ENCODE measurements around the gene OTX1. TPM values are rescaled to one million over a fixed set of nuclear protein-coding genes. Genes with fewer than 3 reads are reported as not detected.

Gene OTX1
- total RNA-seq, 1 donor from 2014 or later = 12.4 TPM

DNA sequence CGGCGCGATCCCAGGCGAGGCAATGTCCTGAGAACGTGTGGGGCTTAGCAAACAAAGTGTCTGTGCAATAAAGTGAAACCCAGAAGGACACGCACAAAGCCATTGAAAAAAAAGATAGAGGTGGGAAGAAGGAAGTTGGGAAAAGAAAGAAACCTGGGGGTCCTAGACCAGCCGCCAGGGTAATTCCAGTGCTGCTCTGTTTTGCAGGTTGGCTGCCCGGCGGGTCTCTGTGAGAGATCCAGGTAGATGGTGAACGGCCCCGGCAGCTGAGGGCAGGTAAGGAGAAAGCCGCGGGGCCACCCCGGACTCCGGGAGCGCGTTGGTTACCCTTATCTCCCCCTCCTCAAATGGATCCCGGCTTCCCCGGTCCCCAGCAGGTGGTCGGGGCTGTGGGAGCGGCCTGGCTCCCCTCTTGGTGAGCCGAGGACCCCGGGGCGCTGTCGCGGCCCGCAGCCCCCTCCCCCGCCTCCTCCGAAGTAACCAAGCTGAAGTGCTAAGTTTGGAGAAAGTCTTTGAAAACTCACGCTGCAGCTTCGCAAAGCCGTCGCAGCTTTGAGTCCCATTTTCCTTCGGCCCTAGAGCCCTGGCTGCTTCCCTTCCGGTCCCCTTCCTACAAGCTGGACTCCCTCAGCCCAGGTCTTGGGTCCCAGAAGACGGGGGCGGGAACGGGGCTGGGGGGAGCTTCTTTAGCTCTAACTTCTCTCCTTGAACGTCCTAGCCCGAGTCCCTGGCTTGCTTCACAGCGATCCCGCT is 588 bp downstream of the OTX1 start:
- TF ChIP-seq, protein P1, sequence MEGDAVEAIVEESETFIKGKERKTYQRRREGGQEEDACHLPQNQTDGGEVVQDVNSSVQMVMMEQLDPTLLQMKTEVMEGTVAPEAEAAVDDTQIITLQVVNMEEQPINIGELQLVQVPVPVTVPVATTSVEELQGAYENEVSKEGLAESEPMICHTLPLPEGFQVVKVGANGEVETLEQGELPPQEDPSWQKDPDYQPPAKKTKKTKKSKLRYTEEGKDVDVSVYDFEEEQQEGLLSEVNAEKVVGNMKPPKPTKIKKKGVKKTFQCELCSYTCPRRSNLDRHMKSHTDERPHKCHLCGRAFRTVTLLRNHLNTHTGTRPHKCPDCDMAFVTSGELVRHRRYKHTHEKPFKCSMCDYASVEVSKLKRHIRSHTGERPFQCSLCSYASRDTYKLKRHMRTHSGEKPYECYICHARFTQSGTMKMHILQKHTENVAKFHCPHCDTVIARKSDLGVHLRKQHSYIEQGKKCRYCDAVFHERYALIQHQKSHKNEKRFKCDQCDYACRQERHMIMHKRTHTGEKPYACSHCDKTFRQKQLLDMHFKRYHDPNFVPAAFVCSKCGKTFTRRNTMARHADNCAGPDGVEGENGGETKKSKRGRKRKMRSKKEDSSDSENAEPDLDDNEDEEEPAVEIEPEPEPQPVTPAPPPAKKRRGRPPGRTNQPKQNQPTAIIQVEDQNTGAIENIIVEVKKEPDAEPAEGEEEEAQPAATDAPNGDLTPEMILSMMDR (conservative IDR thresholded peaks at IDR 0.05) = peak; percentile 27
- Mint-ChIP-seq H3K4me3 (peak overlapping the region; percentile 84), H3K4me1 (peaks cover 56% of the 10 kb centered on the region), H3K36me3 (ENCODE audit: low read depth) (peaks cover 11% of the 10 kb centered on the region), H3K9me3 (no peaks in the 10 kb centered on the region), H3K27me3 (ENCODE audit: low read depth) (peaks cover 96% of the 10 kb centered on the region), H3K27ac (ENCODE audit: unreplicated experiment) (no peak overlapping the region)
- no peak for DNase-seq (ENCODE audit: low read depth, low spot score)

DNA sequence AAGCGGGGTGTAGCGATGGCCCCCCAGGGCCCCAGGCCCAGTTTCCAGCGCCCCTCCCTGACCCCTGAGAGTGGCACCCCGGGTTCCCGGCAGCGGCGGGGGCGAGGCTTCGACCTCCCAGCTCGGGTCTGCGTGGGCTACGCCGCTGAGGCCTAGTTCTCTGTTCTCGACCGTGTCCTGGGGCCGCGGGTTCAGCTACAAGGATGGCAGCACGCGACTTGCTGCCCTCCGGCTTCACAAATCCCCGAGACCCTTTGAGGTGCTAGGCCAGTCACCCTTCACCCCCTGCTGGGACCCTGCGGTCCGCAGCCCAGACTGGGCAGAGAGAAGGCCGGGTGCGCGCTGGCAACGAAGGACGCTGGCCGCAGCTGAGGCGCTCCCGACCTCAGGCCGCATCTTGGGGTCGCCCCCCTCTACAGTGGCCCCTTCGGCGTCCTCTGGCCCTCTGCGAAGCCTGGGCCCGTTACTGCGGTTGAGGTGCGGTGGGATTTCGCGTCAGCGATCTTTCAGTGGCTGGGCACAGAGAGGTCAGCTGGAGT is 1.2 kb downstream of the OTX1 start:
- TF ChIP-seq, protein P1 (conservative IDR thresholded peaks at IDR 0.05) = no peak
- Mint-ChIP-seq H3K4me3 (peak overlapping the region; percentile 85), H3K4me1 (peaks cover 57% of the 10 kb centered on the region), H3K36me3 (ENCODE audit: low read depth) (peaks cover 13% of the 10 kb centered on the region), H3K27ac (ENCODE audit: unreplicated experiment) (no peak overlapping the region), H3K9me3 (no peaks in the 10 kb centered on the region), H3K27me3 (ENCODE audit: low read depth) (peaks cover 96% of the 10 kb centered on the region)
- no peak for DNase-seq (ENCODE audit: low read depth, low spot score)

DNA sequence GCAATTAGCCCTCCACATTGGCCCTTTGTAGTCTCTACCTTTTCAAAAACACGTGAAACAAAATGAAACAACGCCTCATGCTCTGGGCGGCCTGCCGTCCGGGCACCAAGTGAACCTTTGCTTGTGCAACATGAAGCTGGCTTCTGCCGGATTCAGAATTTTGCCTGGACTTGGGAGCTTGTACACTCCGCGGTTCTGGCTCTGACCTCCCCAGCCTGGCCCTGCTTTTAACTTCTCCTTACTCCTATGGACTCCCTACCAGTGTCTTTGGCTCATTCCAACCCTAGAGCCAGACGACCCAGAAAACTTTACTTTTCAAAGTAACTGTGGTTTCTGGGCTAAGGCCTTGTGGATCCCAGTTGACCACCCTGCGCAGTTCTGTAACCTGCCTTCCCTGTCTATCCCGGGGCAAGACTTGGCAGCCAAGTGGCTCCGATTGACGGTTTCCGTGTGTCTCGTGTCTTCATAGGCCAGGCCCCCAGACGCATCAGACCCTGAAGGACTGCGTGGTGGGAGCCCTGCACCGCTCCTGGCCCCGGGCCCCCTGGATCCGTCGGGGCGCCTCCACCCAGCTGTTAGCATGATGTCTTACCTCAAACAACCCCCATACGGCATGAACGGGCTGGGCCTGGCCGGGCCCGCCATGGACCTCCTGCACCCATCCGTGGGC is 1.9 kb downstream of the OTX1 start:
- Mint-ChIP-seq H3K27ac (ENCODE audit: unreplicated experiment) (no peak overlapping the region), H3K36me3 (ENCODE audit: low read depth) (peaks cover 14% of the 10 kb centered on the region), H3K27me3 (ENCODE audit: low read depth) (peaks cover 96% of the 10 kb centered on the region), H3K9me3 (no peaks in the 10 kb centered on the region), H3K4me1 (peaks cover 59% of the 10 kb centered on the region), H3K4me3 (peak overlapping the region; percentile 85)
- no peak for DNase-seq (ENCODE audit: low read depth, low spot score)
- TF ChIP-seq, protein P1 (conservative IDR thresholded peaks at IDR 0.05) = no peak

DNA sequence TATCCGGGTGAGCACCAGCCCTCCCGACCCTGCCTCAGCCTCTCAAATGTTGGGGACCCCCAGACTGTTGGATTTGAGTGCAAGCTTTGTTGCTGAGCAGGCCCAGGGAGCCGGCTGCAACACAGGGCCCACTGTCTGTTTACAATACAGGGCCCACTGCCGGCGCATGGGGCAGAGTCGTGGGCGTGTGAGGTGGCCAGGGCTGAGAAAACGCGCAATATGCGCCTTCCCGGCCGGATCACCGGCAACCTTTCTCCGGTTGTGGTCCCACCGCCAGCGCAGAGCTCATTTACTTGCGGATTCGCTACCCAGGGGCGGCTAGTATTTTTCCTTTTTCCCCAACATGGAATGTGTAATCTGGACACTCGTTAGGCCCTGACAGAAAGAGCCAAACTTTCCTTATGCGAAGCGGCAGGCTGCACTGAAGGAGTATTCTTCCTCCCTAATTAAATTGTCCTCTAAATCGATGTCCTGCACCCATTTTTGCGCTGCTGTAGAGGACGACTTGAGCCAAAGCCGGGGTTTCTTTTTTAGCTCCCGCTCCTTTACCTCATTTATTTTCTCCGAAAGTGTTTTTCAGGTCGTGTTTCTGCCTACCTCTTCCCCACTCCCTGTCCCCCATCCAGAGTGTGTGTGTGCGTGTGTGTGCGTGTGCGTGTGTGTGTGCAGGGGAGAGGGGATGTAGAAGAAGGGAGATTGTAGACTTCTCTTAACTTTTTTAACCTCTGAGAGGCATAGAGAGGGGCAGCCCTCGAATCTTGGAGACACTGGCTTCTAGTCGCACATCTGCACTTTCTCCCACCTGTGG is 2.7 kb downstream of the OTX1 start:
- peaks cover 61% of the 10 kb centered on the region for H3K4me1 Mint-ChIP-seq
- H3K36me3 Mint-ChIP-seq (ENCODE audit: low read depth) = peaks cover 20% of the 10 kb centered on the region
- peaks cover 96% of the 10 kb centered on the region for H3K27me3 Mint-ChIP-seq (ENCODE audit: low read depth)
- DNase-seq (ENCODE audit: low read depth, low spot score) = no peak
- TF ChIP-seq, protein P1 (conservative IDR thresholded peaks at IDR 0.05) = no peak
- H3K27ac Mint-ChIP-seq (ENCODE audit: unreplicated experiment) = no peak overlapping the region
- no peaks in the 10 kb centered on the region for H3K9me3 Mint-ChIP-seq
- peak overlapping the region; percentile 85 for H3K4me3 Mint-ChIP-seq

DNA sequence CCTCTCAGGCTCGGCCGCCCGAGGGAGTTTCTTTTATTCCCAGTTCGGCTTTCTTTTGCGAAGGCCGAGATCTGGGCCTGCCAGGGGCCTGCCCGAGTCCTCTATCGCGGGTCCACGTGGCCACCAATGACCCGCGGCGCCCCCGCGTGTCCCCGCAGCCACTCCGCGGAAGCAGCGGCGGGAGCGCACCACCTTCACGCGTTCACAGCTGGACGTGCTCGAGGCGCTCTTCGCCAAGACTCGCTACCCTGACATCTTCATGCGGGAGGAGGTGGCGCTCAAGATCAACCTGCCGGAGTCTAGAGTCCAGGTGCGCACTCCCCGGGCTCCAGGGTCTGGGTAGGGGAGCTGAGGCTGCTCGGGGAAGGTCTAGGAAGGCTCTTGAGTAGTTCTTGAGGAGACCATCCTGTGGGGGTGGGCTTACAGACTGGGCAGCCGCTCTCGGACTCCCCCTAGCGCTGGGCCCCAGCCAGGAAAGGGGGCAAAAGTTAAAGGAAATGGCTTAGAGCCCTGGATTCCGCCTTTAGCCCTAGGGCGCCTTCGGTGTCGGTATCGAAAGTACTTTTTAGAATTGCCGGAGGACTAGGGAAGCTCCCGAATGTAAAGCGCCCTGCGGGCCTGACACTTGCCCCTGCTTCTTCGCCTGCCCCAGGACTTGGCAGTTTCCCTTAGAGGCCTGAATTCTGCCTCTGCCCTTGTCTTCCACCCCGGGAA is 3.4 kb downstream of the OTX1 start:
- TF ChIP-seq, protein P1 (conservative IDR thresholded peaks at IDR 0.05) = peak; percentile 54
- Mint-ChIP-seq H3K36me3 (ENCODE audit: low read depth) (peaks cover 21% of the 10 kb centered on the region), H3K4me1 (peaks cover 61% of the 10 kb centered on the region), H3K27ac (ENCODE audit: unreplicated experiment) (no peak overlapping the region), H3K27me3 (ENCODE audit: low read depth) (peaks cover 95% of the 10 kb centered on the region), H3K4me3 (peak overlapping the region; percentile 85), H3K9me3 (no peaks in the 10 kb centered on the region)
- DNase-seq (ENCODE audit: low read depth, low spot score) = peak; percentile 34
